Measurements from ENCODE around the gene DBH.

Gene DBH

GRCh38 chr9:133694686-133695085 is 58.5 kb downstream of the DBH start:
- no peak overlapping the region for H3K4me3 ChIP-seq (ENCODE audit: low read depth, low read length)
- no peaks in the 10 kb centered on the region for H3K36me3 ChIP-seq (ENCODE audit: control insufficient read depth, insufficient read depth, low read length)
- H3K9ac ChIP-seq (ENCODE audit: low read length) = no peak overlapping the region
- H3K27me3 ChIP-seq (ENCODE audit: control insufficient read depth, insufficient read depth, low read length) = no peaks in the 10 kb centered on the region
- H3K4me1 ChIP-seq (ENCODE audit: control insufficient read depth, insufficient read depth, low read length) = peaks cover 6% of the 10 kb centered on the region; the same call in 1 of the 2 replicates
- no peak overlapping the region for H3K27ac ChIP-seq (ENCODE audit: low read depth, low read length)
- H3K9me3 ChIP-seq (ENCODE audit: control insufficient read depth, insufficient read depth, low read depth, low read length) = no peaks in the 10 kb centered on the region

GRCh38 chr9:133696071-133696472 is 59.9 kb downstream of the DBH start:
- Histone ChIP-seq H3K9me3 (ENCODE audit: control insufficient read depth, insufficient read depth, low read depth, low read length) (no peaks in the 10 kb centered on the region), H3K36me3 (ENCODE audit: control insufficient read depth, insufficient read depth, low read length) (no peaks in the 10 kb centered on the region), H3K4me3 (ENCODE audit: low read depth, low read length) (no peak overlapping the region), H3K27me3 (ENCODE audit: control insufficient read depth, insufficient read depth, low read length) (no peaks in the 10 kb centered on the region), H3K9ac (ENCODE audit: low read length) (no peak overlapping the region), H3K4me1 (ENCODE audit: control insufficient read depth, insufficient read depth, low read length) (peaks cover 6% of the 10 kb centered on the region; the same call in 1 of the 2 replicates), H3K27ac (ENCODE audit: low read depth, low read length) (no peak overlapping the region)

GRCh38 chr9:133699546-133699945 is 63.4 kb downstream of the DBH start:
- H3K4me3 ChIP-seq (ENCODE audit: low read depth, low read length) = no peak overlapping the region
- no peaks in the 10 kb centered on the region for H3K9me3 ChIP-seq (ENCODE audit: control insufficient read depth, insufficient read depth, low read depth, low read length)
- H3K4me1 ChIP-seq (ENCODE audit: control insufficient read depth, insufficient read depth, low read length) = peaks cover 17% of the 10 kb centered on the region
- H3K9ac ChIP-seq (ENCODE audit: low read length) = no peak overlapping the region
- no peaks in the 10 kb centered on the region for H3K27me3 ChIP-seq (ENCODE audit: control insufficient read depth, insufficient read depth, low read length)
- no peak overlapping the region for H3K27ac ChIP-seq (ENCODE audit: low read depth, low read length)
- H3K36me3 ChIP-seq (ENCODE audit: control insufficient read depth, insufficient read depth, low read length) = no peaks in the 10 kb centered on the region

GRCh38 chr9:133700819-133701320 is 64.7 kb downstream of the DBH start:
- Histone ChIP-seq H3K4me1 (ENCODE audit: control insufficient read depth, insufficient read depth, low read length) (peaks cover 17% of the 10 kb centered on the region), H3K4me3 (ENCODE audit: low read depth, low read length) (no peak overlapping the region)

GRCh38 chr9:133701321-133701980 is 65.3 kb downstream of the DBH start:
- Histone ChIP-seq H3K4me1 (ENCODE audit: control insufficient read depth, insufficient read depth, low read length) (peaks cover 17% of the 10 kb centered on the region), H3K27ac (ENCODE audit: low read depth, low read length) (no peak overlapping the region), H3K36me3 (ENCODE audit: control insufficient read depth, insufficient read depth, low read length) (no peaks in the 10 kb centered on the region), H3K27me3 (ENCODE audit: control insufficient read depth, insufficient read depth, low read length) (no peaks in the 10 kb centered on the region), H3K4me3 (ENCODE audit: low read depth, low read length) (no peak overlapping the region), H3K9ac (ENCODE audit: low read length) (no peak overlapping the region), H3K9me3 (ENCODE audit: control insufficient read depth, insufficient read depth, low read depth, low read length) (no peaks in the 10 kb centered on the region)

More at GRCh38 chr9:133700819-133701320, 64.7 kb downstream of the DBH start:
- Histone ChIP-seq H3K9me3 (ENCODE audit: control insufficient read depth, insufficient read depth, low read depth, low read length) (no peaks in the 10 kb centered on the region), H3K9ac (ENCODE audit: low read length) (no peak overlapping the region), H3K27ac (ENCODE audit: low read depth, low read length) (no peak overlapping the region), H3K36me3 (ENCODE audit: control insufficient read depth, insufficient read depth, low read length) (no peaks in the 10 kb centered on the region), H3K27me3 (ENCODE audit: control insufficient read depth, insufficient read depth, low read length) (no peaks in the 10 kb centered on the region)

GRCh38 chr9:133701981-133702797 is 66.0 kb downstream of the DBH start:
- H3K36me3 ChIP-seq (ENCODE audit: control insufficient read depth, insufficient read depth, low read length) = no peaks in the 10 kb centered on the region
- H3K9ac ChIP-seq (ENCODE audit: low read length) = no peak overlapping the region
- H3K27me3 ChIP-seq (ENCODE audit: control insufficient read depth, insufficient read depth, low read length) = no peaks in the 10 kb centered on the region
- no peak overlapping the region for H3K4me3 ChIP-seq (ENCODE audit: low read depth, low read length)
- no peak overlapping the region for H3K27ac ChIP-seq (ENCODE audit: low read depth, low read length)
- no peaks in the 10 kb centered on the region for H3K9me3 ChIP-seq (ENCODE audit: control insufficient read depth, insufficient read depth, low read depth, low read length)
- H3K4me1 ChIP-seq (ENCODE audit: control insufficient read depth, insufficient read depth, low read length) = peaks cover 17% of the 10 kb centered on the region

- Histone ChIP-seq H3K9me3 (ENCODE audit: control insufficient read depth, insufficient read depth, low read depth, low read length) (no peaks in the 10 kb centered on the region), H3K36me3 (ENCODE audit: control insufficient read depth, insufficient read depth, low read length) (no peaks in the 10 kb centered on the region), H3K9ac (ENCODE audit: low read length) (no peak overlapping the region), H3K4me3 (ENCODE audit: low read depth, low read length) (no peak overlapping the region), H3K27me3 (ENCODE audit: control insufficient read depth, insufficient read depth, low read length) (no peaks in the 10 kb centered on the region), H3K27ac (ENCODE audit: low read depth, low read length) (no peak overlapping the region), H3K4me1 (ENCODE audit: control insufficient read depth, insufficient read depth, low read length) (peaks cover 17% of the 10 kb centered on the region)
These were observed 66.8 kb downstream of the DBH start for GRCh38 chr9:133702798-133703590.

GRCh38 chr9:133703591-133704399 is 67.6 kb downstream of the DBH start:
- H3K27ac ChIP-seq (ENCODE audit: low read depth, low read length) = no peak overlapping the region
- no peak overlapping the region for H3K4me3 ChIP-seq (ENCODE audit: low read depth, low read length)
- peaks cover 17% of the 10 kb centered on the region for H3K4me1 ChIP-seq (ENCODE audit: control insufficient read depth, insufficient read depth, low read length)
- no peak overlapping the region for H3K9ac ChIP-seq (ENCODE audit: low read length)
- no peaks in the 10 kb centered on the region for H3K36me3 ChIP-seq (ENCODE audit: control insufficient read depth, insufficient read depth, low read length)
- no peaks in the 10 kb centered on the region for H3K9me3 ChIP-seq (ENCODE audit: control insufficient read depth, insufficient read depth, low read depth, low read length)
- H3K27me3 ChIP-seq (ENCODE audit: control insufficient read depth, insufficient read depth, low read length) = no peaks in the 10 kb centered on the region

GRCh38 chr9:133704711-133705181 is 68.6 kb downstream of the DBH start:
- Histone ChIP-seq H3K27ac (ENCODE audit: low read depth, low read length) (no peak overlapping the region), H3K9ac (ENCODE audit: low read length) (no peak overlapping the region), H3K27me3 (ENCODE audit: control insufficient read depth, insufficient read depth, low read length) (no peaks in the 10 kb centered on the region), H3K36me3 (ENCODE audit: control insufficient read depth, insufficient read depth, low read length) (no peaks in the 10 kb centered on the region), H3K9me3 (ENCODE audit: control insufficient read depth, insufficient read depth, low read depth, low read length) (no peaks in the 10 kb centered on the region), H3K4me3 (ENCODE audit: low read depth, low read length) (no peak overlapping the region), H3K4me1 (ENCODE audit: control insufficient read depth, insufficient read depth, low read length) (peaks cover 17% of the 10 kb centered on the region)

GRCh38 chr9:133705576-133705975 is 69.4 kb downstream of the DBH start:
- Histone ChIP-seq H3K9ac (ENCODE audit: low read length) (no peak overlapping the region), H3K4me3 (ENCODE audit: low read depth, low read length) (no peak overlapping the region), H3K27me3 (ENCODE audit: control insufficient read depth, insufficient read depth, low read length) (no peaks in the 10 kb centered on the region), H3K9me3 (ENCODE audit: control insufficient read depth, insufficient read depth, low read depth, low read length) (no peaks in the 10 kb centered on the region), H3K36me3 (ENCODE audit: control insufficient read depth, insufficient read depth, low read length) (no peaks in the 10 kb centered on the region), H3K4me1 (ENCODE audit: control insufficient read depth, insufficient read depth, low read length) (peaks cover 17% of the 10 kb centered on the region), H3K27ac (ENCODE audit: low read depth, low read length) (no peak overlapping the region)

Data from HUES6 (cell line).